GM18520 (cell line): ENCODE data around the gene IL34.

Experiments used
- ATAC-seq: cut with Tn5 transposase; IDR thresholded peaks from one replicate; pipeline ENCODE4 v1.9.1; 2021; ENCODE audit not compliant: unreplicated experiment

Gene IL34

DNA sequence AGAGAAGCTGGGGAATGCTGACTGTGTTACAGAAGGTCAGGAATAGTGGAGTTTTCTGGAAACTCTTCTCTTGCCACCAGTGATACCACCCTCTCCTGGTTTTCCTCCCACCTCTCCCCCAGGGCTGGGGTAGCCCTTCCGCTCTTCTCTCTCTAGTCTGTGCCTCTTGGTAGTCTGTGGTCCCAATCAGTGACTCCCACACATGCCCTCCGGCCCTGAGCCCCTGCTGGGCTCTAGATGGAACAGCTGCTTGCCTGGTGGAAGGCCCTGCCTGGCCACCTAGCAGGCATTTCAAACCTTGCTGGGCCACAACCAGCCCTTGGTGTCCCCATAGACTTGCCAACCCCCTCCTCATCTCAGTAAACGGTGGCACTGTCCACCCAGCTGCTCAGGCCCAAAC lies 54.7 kb downstream of the IL34 start:
- ATAC-seq, result no peak

- ATAC-seq, result no peak
These were observed 55.2 kb downstream of the IL34 start for GRCh38 chr16:70701596-70701995.

- no peak for ATAC-seq
These were observed 55.6 kb downstream of the IL34 start for GRCh38 chr16:70701998-70702397.

- no peak for ATAC-seq
These were observed 56.3 kb downstream of the IL34 start for GRCh38 chr16:70702624-70703023.

DNA sequence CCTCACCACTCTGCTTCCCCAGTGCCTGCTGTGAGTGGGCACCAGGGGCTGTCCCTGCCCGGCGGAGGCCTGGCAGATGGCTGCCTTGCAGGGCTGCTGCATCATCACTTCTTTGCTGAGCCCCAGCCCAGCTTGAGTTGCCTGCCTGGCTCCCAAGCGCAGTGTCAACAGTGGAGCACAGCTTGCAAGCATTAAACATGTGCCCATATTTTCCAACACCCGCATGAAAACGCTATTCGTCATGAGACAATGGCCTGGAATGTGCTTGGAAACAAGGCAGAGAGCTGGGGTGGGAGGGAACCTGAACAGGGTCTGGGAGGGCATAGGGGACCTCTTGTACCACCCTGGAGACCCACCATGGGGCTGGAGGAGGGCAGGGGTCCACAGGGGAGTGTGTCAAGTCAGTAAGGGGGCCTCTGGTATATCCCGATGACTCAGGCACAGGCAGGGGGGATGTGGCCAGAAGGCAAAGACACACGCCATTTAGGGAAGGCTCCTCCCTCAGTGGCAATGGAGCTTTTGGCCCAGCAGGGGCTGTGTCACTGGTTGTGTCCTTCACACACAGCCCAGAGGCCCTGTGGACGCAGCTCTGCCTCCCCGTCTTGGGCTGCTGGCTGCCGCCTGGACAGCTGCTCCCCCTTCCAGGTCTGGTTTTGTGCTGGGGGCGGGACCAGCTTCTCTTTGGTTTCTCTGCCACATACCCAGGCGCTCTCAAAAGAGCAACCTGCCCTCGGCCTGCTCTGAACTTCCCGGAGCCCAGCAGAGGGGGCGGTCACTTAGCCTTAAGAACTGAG lies 56.9 kb downstream of the IL34 start:
- ATAC-seq, result no peak

DNA sequence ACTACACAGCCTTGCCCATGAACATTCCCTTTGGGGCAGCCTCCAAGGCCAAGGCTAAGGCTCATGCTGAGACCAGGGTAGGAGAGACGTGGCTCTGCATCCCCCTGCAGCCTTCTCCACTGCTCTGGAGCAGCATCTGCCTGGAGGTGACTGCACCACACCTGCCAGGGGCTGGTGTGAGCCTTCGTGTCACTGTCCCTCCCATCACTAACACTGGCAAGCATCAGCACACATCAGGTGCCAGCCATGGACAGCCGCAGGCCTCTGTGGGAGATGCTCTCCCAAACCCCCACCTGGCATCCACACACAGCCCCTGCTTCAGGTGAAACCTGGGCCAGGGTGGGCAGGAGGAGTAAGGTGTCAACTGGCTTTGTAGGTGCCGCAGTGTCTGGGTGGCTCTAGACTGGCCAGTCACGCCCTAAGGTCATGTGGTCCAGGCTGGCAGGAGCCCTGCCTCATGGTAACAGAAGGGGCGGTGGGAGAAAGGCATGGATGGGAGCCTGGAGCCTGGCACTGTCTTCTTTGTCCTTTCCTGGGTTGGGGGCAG lies 57.5 kb downstream of the IL34 start:
- no peak for ATAC-seq

- ATAC-seq, result no peak
These were observed 58.2 kb downstream of the IL34 start for GRCh38 chr16:70704586-70704985.

DNA sequence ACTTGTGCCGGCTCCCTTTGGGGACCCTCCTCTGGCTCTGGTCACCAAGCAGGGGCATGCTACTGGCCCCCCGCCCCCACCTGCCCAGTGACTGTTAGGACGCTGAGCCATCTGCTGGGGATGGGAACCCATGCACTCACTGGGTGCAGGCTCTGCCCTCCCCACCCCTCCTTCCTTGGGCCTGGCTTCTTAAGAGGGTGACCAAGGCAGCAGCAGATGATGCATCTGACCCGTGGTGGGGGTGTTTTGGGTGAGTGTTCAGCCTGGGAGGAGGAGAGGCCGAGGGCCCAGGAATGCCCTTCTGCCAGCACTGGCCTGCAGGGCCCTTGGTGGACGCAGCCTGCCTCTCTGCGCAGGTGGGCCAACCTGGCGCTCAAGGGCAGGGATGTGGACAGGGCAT lies 58.7 kb downstream of the IL34 start:
- ATAC-seq, result no peak

- ATAC-seq, result no peak
These were observed 60.6 kb downstream of the IL34 start for GRCh38 chr16:70706948-70707465.

- ATAC-seq, result no peak
These were observed 62.2 kb downstream of the IL34 start for GRCh38 chr16:70708366-70709246.

DNA sequence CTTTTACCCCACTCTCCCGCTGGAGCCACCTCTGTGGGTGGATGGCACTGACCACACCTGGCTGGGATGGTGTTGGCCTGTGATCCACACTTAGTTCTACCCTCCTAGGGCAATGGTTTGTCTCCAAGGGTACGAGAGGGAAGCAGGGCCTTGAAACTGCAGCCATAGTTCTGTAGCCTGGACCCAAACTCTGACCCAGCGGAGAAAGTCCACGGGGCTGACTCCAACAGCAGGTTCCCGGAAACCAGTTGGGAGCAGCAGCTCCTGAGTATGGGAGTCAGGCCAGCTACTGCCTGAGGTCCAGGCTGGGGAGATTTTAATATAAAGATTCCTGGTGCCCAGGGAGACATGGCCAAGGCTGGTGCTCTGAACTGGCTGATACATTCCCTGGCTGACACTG lies 63.1 kb downstream of the IL34 start:
- no peak for ATAC-seq

DNA sequence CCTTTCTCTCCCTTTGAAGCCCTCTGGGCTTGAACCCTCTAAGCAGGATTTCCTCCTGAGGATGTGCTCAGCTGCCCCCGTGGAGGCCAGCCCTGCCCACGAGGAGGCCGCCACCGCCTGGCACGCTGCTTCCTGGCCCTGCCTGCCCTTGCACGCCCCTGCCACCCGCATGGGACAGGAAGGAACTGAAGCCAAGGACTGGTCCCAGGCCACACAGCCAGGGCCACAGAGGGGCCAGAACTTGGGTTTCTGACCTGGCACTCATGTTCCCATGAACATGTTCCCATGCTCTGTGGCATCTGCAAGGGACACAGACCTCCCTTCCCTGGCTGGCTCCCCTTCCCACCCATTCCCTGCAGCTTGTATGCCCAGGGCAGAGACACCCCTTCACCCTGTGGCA lies 63.6 kb downstream of the IL34 start:
- ATAC-seq, result no peak
